NCI-H2227 treated with DMSO at 0.1 percent for 48 hours (cell line): ENCODE data around the gene RALB.
"Not testable (repeated sequence)": the region's sequence is repeated elsewhere in the genome, so short reads cannot be mapped to it uniquely, and the experiment has no call there.

Experiments used
- DNase-seq: peaks from one replicate; lab custom pipeline; 2025; lab: John Stamatoyannopoulos, UW

RALB gene

GRCh38 chr2:120293096-120294007 is 40.7 kb downstream of the RALB start:
- DNase-seq = no peak

- DNase-seq = no peak
These were observed 41.3 kb downstream of the RALB start for GRCh38 chr2:120294008-120294340.

GRCh38 chr2:120298173-120298835 is 45.7 kb downstream of the RALB start:
- DNase-seq = no peak

- no peak for DNase-seq
These were observed 46.4 kb downstream of the RALB start for GRCh38 chr2:120299004-120299403.

- no peak for DNase-seq
These were observed 46.9 kb downstream of the RALB start for GRCh38 chr2:120299561-120299960.

GRCh38 chr2:120300385-120300784 is 47.7 kb downstream of the RALB start:
- DNase-seq = no peak

GRCh38 chr2:120301284-120301683 is 48.6 kb downstream of the RALB start:
- no peak for DNase-seq

- no peak for DNase-seq
These were observed 49.6 kb downstream of the RALB start for GRCh38 chr2:120302301-120302700.

GRCh38 chr2:120303177-120303576 is 50.5 kb downstream of the RALB start:
- no peak for DNase-seq

GRCh38 chr2:120305296-120305695 is 52.6 kb downstream of the RALB start:
- no peak for DNase-seq

- no peak for DNase-seq
These were observed 53.4 kb downstream of the RALB start for GRCh38 chr2:120305937-120306490.

- no peak for DNase-seq
These were observed 54.8 kb downstream of the RALB start for GRCh38 chr2:120307482-120307881.

GRCh38 chr2:120308038-120308910 is 55.6 kb downstream of the RALB start:
- DNase-seq = no peak

- no peak for DNase-seq
These were observed 57.5 kb downstream of the RALB start for GRCh38 chr2:120310136-120310535.

GRCh38 chr2:120310841-120311240 is 58.2 kb downstream of the RALB start:
- DNase-seq = not testable (repeated sequence)

- no peak for DNase-seq
These were observed 59.4 kb downstream of the RALB start for GRCh38 chr2:120312076-120312475.

GRCh38 chr2:120312860-120313694 is 60.4 kb downstream of the RALB start:
- DNase-seq = peak; percentile 77

GRCh38 chr2:120313695-120314615 is 61.3 kb downstream of the RALB start:
- peak; percentile 8 for DNase-seq

GRCh38 chr2:120314690-120315366 is 62.2 kb downstream of the RALB start:
- DNase-seq = no peak
